ENCODE measurements around the gene MAP3K2.
A peak's percentile ranks its signal among the peaks of the same experiment; 100 is the strongest.

The MAP3K2 gene

GRCh38 chr2:127423880-127424279, 36.1 kb upstream of the MAP3K2 start:
- H3K4me1 Mint-ChIP-seq = peaks cover 14% of the 10 kb centered on the region
- ATAC-seq = no peak
- H3K4me3 Mint-ChIP-seq = peak overlapping the region; percentile 51
- H3K27me3 Mint-ChIP-seq = peaks cover 16% of the 10 kb centered on the region
- no peaks in the 10 kb centered on the region for H3K9me3 Mint-ChIP-seq
- peak overlapping the region; percentile 15 for H3K27ac Mint-ChIP-seq
- H3K36me3 Mint-ChIP-seq = no peaks in the 10 kb centered on the region

- no peaks in the 10 kb centered on the region for H3K9me3 Mint-ChIP-seq
- peak; percentile 47 for ATAC-seq
- H3K27me3 Mint-ChIP-seq = peaks cover 16% of the 10 kb centered on the region
- H3K36me3 Mint-ChIP-seq = no peaks in the 10 kb centered on the region
- peak overlapping the region; percentile 15 for H3K27ac Mint-ChIP-seq
- peak overlapping the region; percentile 51 for H3K4me3 Mint-ChIP-seq
- H3K4me1 Mint-ChIP-seq = peaks cover 14% of the 10 kb centered on the region
These were observed 35.7 kb upstream of the MAP3K2 start for GRCh38 chr2:127423478-127423843.

GRCh38 chr2:127422559-127423477, 35.0 kb upstream of the MAP3K2 start:
- H3K27me3 Mint-ChIP-seq = peaks cover 16% of the 10 kb centered on the region
- H3K4me3 Mint-ChIP-seq = peak overlapping the region; percentile 71
- no peaks in the 10 kb centered on the region for H3K9me3 Mint-ChIP-seq
- peaks cover 14% of the 10 kb centered on the region for H3K4me1 Mint-ChIP-seq
- peak overlapping the region; percentile 15 for H3K27ac Mint-ChIP-seq
- peak; percentile 78 for ATAC-seq
- H3K36me3 Mint-ChIP-seq = no peaks in the 10 kb centered on the region

- Mint-ChIP-seq H3K27ac (peak overlapping the region; percentile 15), H3K9me3 (no peaks in the 10 kb centered on the region), H3K4me1 (peaks cover 20% of the 10 kb centered on the region), H3K36me3 (no peaks in the 10 kb centered on the region), H3K27me3 (peaks cover 16% of the 10 kb centered on the region), H3K4me3 (peak overlapping the region; percentile 56)
- no peak for ATAC-seq
These were observed 34.2 kb upstream of the MAP3K2 start for GRCh38 chr2:127421871-127422558.

GRCh38 chr2:127421116-127421800, 33.5 kb upstream of the MAP3K2 start:
- Mint-ChIP-seq H3K36me3 (no peaks in the 10 kb centered on the region), H3K4me3 (no peak overlapping the region), H3K27ac (no peak overlapping the region), H3K27me3 (peaks cover 16% of the 10 kb centered on the region), H3K9me3 (no peaks in the 10 kb centered on the region), H3K4me1 (peaks cover 28% of the 10 kb centered on the region)
- no peak for ATAC-seq

GRCh38 chr2:127420039-127420864, 32.5 kb upstream of the MAP3K2 start:
- Mint-ChIP-seq H3K36me3 (no peaks in the 10 kb centered on the region), H3K27ac (no peak overlapping the region), H3K4me3 (no peak overlapping the region), H3K9me3 (no peaks in the 10 kb centered on the region), H3K4me1 (peaks cover 35% of the 10 kb centered on the region), H3K27me3 (peaks cover 16% of the 10 kb centered on the region)
- ATAC-seq = no peak

GRCh38 chr2:127419448-127420038, 31.8 kb upstream of the MAP3K2 start:
- Mint-ChIP-seq H3K4me3 (no peak overlapping the region), H3K9me3 (no peaks in the 10 kb centered on the region), H3K4me1 (peaks cover 35% of the 10 kb centered on the region), H3K27ac (no peak overlapping the region), H3K36me3 (no peaks in the 10 kb centered on the region), H3K27me3 (peaks cover 16% of the 10 kb centered on the region)
- ATAC-seq = no peak

GRCh38 chr2:127419112-127419430, 31.3 kb upstream of the MAP3K2 start:
- no peak overlapping the region for H3K4me3 Mint-ChIP-seq

GRCh38 chr2:127418300-127419111, 30.7 kb upstream of the MAP3K2 start, which contains the start of gene PROC:
Gene PROC (plus strand): TSS chr2:127418427. CDS start chr2:127419943, 1,516 bp downstream.
- H3K4me1 Mint-ChIP-seq = peaks cover 35% of the 10 kb centered on the region
- no peak within 1 kb of the TSS for H3K27ac Mint-ChIP-seq
- peak within 1 kb of the TSS; percentile 18 for H3K4me3 Mint-ChIP-seq
- ATAC-seq = no peak
- H3K36me3 Mint-ChIP-seq = no peaks in the 10 kb centered on the region
- H3K27me3 Mint-ChIP-seq = peaks cover 16% of the 10 kb centered on the region
- H3K9me3 Mint-ChIP-seq = no peaks in the 10 kb centered on the region

More at GRCh38 chr2:127419112-127419430, 31.3 kb upstream of the MAP3K2 start:
- ATAC-seq = no peak
- peaks cover 35% of the 10 kb centered on the region for H3K4me1 Mint-ChIP-seq
- no peak overlapping the region for H3K27ac Mint-ChIP-seq
- peaks cover 16% of the 10 kb centered on the region for H3K27me3 Mint-ChIP-seq
- H3K36me3 Mint-ChIP-seq = no peaks in the 10 kb centered on the region
- no peaks in the 10 kb centered on the region for H3K9me3 Mint-ChIP-seq

- H3K36me3 Mint-ChIP-seq = no peaks in the 10 kb centered on the region
- H3K9me3 Mint-ChIP-seq = peaks cover 2% of the 10 kb centered on the region
- peak overlapping the region; percentile 18 for H3K4me3 Mint-ChIP-seq
- no peak overlapping the region for H3K27ac Mint-ChIP-seq
- ATAC-seq = no peak
- peaks cover 43% of the 10 kb centered on the region for H3K4me1 Mint-ChIP-seq
- peaks cover 14% of the 10 kb centered on the region for H3K27me3 Mint-ChIP-seq
These were observed 29.6 kb upstream of the MAP3K2 start for GRCh38 chr2:127417406-127417805.

GRCh38 chr2:127416506-127417001, 28.8 kb upstream of the MAP3K2 start:
- H3K36me3 Mint-ChIP-seq = no peaks in the 10 kb centered on the region
- H3K4me1 Mint-ChIP-seq = peaks cover 47% of the 10 kb centered on the region
- H3K9me3 Mint-ChIP-seq = peaks cover 2% of the 10 kb centered on the region
- peaks cover 5% of the 10 kb centered on the region for H3K27me3 Mint-ChIP-seq
- peak overlapping the region; percentile 82 for H3K4me3 Mint-ChIP-seq
- ATAC-seq = peak; percentile 2
- peak overlapping the region; percentile 80 for H3K27ac Mint-ChIP-seq

GRCh38 chr2:127415593-127416505, 28.1 kb upstream of the MAP3K2 start:
- no peaks in the 10 kb centered on the region for H3K36me3 Mint-ChIP-seq
- peak overlapping the region; percentile 80 for H3K27ac Mint-ChIP-seq
- peaks cover 53% of the 10 kb centered on the region for H3K4me1 Mint-ChIP-seq
- H3K9me3 Mint-ChIP-seq = peaks cover 2% of the 10 kb centered on the region
- no peaks in the 10 kb centered on the region for H3K27me3 Mint-ChIP-seq
- peak overlapping the region; percentile 82 for H3K4me3 Mint-ChIP-seq
- peak; percentile 87 for ATAC-seq

Measured in stimulated activated memory B cell treated with anti-CD40 and anti-IgM and Interleukin-4, amounts not matched to agents 10 μg/mL and 1 μg/mL and 100 μg/mL, for 72 hours (primary cell).